ENCODE measurements around the gene LAX1.

- TF ChIP-seq EP300 (IDR thresholded peaks at IDR 0.05; ENCODE audit: low read depth) (no peak), CTCF (IDR thresholded peaks at IDR 0.05) (no peak), POLR2AphosphoS5 (IDR thresholded peaks at IDR 0.05) (no peak)
Measured at GRCh38 chr1:203799157-203799556, 34.2 kb downstream of the LAX1 start.
